GM12878 (cell line): Measurements from ENCODE around the gene APC2. TPM values are rescaled to one million over a fixed set of nuclear protein-coding genes. Genes with fewer than 3 reads are reported as not detected.
A peak's percentile ranks its signal among the peaks of the same experiment; 100 is the strongest.

ENCODE experiments used
- ATAC-seq: fragments of 200-7000 bp; cut with Tn5 transposase; 3 replicates; pipeline ENCODE4 v1.9.1; 2020; ENCODE audit warnings: mild to moderate bottlenecking, moderate library complexity
- BruUV-seq: library from RNA; stranded (reverse); fragments of 400-500 nt; replicated peaks from 2 replicates; lab custom pipeline; 2021; lab: Mats Ljungman, UMichigan
- CTCF ChIA-PET: fragments of 300-600 bp; sonication (Branson Sonifier 250); formaldehyde crosslinking; extraction: SDS; loops from one replicate; lab custom pipeline; 2021; ENCODE audit warnings: inconsistent platforms; lab: Yijun Ruan, JAX
- POLR2A ChIA-PET: fragments of 350-600 bp; formaldehyde crosslinking; extraction: SDS; loops from one replicate; lab custom pipeline; 2021; ENCODE audit warnings: inconsistent platforms; lab: Charles Lee
- RAD21 ChIA-PET: fragments of 300-600 bp; sonication (Branson Sonifier 250); formaldehyde crosslinking; loops from one replicate; lab custom pipeline; 2023; ENCODE audit warnings: antibody characterized with exemption; ENCODE audit not compliant: unreplicated experiment; lab: Charles Lee
- SMC1A ChIA-PET: fragments of 300-600 bp; sonication (Branson Sonifier 250); formaldehyde crosslinking; loops from one replicate; lab custom pipeline; 2023; ENCODE audit not compliant: unreplicated experiment, uncharacterized antibody; lab: Charles Lee
- DNase-seq: peaks from one replicate; pipeline ENCODE4 v3.0.0-alpha.2; 2011; ENCODE audit warnings: low read depth, low spot score
- FAIRE-seq: peaks from 3 replicates; lab custom pipeline; 2011; peaks lifted over from hg19 to GRCh38; lab: Jason Lieb, UNC
- H2AFZ ChIP-seq: 2 replicates; pipeline ENCODE4 v1.6.0; 2011; ENCODE audit warnings: low read depth, low read length, control low read depth; ENCODE audit not compliant: control insufficient read depth
- H3K27ac ChIP-seq: 2 replicates; pipeline ENCODE4 v1.5.1; 2011; ENCODE audit warnings: control low read depth; ENCODE audit not compliant: control insufficient read depth, insufficient read depth
- H3K27me3 ChIP-seq, 2 experiments: replicated peaks in 1 of 2; 2 replicates each; pipeline versions ENCODE4 v1.6.0 to v1.6.1; 2011; ENCODE audit warnings: low read length in 1 of 2; ENCODE audit not compliant: control insufficient read depth in 2 of 2, insufficient read depth in 2 of 2
- H3K36me3 ChIP-seq, 2 experiments: 2 replicates each; pipeline ENCODE4 v1.5.1; 2011; ENCODE audit warnings: low read length in 1 of 2; ENCODE audit not compliant: control insufficient read depth in 2 of 2, insufficient read depth in 2 of 2
- H3K4me1 ChIP-seq: 2 replicates; pipeline ENCODE4 v1.6.1; 2011; ENCODE audit warnings: mild to moderate bottlenecking, low read length, moderate library complexity, mixed read lengths; ENCODE audit not compliant: control insufficient read depth, insufficient read depth
- H3K4me2 ChIP-seq: 2 replicates; pipeline ENCODE4 v1.6.0; 2011; ENCODE audit warnings: control low read depth; ENCODE audit not compliant: control insufficient read depth, insufficient read depth
- H3K4me3 ChIP-seq: fragments of 200-600 bp; sonication (generic); 2 replicates; pipeline ENCODE4 v1.5.1; 2016
- H3K79me2 ChIP-seq: 2 replicates; pipeline ENCODE4 v1.6.0; 2011; ENCODE audit warnings: low read length; ENCODE audit not compliant: control insufficient read depth, insufficient read depth
- H3K9ac ChIP-seq: 2 replicates; pipeline ENCODE4 v1.8.0; 2011; ENCODE audit warnings: low read length, control low read depth, mixed read lengths; ENCODE audit not compliant: control insufficient read depth, insufficient read depth
- H3K9me3 ChIP-seq: replicated peaks from 3 replicates; pipeline ENCODE4 v1.5.1; 2011; ENCODE audit warnings: mild to moderate bottlenecking, low read length; ENCODE audit not compliant: control insufficient read depth, insufficient read depth
- H4K20me1 ChIP-seq: 2 replicates; pipeline ENCODE4 v1.6.0; 2011; ENCODE audit not compliant: control insufficient read depth, insufficient read depth
- POLR2A ChIP-seq: IDR thresholded peaks from 2 replicates; pipeline ENCODE4 v1.6.1; 2011; ENCODE audit warnings: low read depth, mild to moderate bottlenecking, low read length
- SPI1 ChIP-seq: IDR thresholded peaks from 2 replicates; pipeline ENCODE4 v1.6.1; 2011; ENCODE audit warnings: low read depth, mild to moderate bottlenecking, low read length, moderate library complexity, borderline replicate concordance; ENCODE audit not compliant: insufficient read depth
- WGBS: methylation state at CpG from one replicate; pipeline ENCODE4 v1.1.6; 2016; ENCODE audit warnings: low lambda C conversion rate; ENCODE audit not compliant: insufficient replicate concordance, insufficient coverage; ENCODE audit errors: missing lambda C conversion rate; 5-methylcytosine and 5-hydroxymethylcytosine counted together
- in situ Hi-C: fragments of 300-500 bp; cut with MboI; formaldehyde crosslinking; loops from 9 replicates; pipeline ENCODE4 v1.14.3; 2018; ENCODE audit warnings: mixed read lengths
- intact Hi-C: fragments of 100-400 bp; cut with micrococcal nuclease; formaldehyde crosslinking; loops from one replicate; pipeline ENCODE4 v1.14.2; 2022; ENCODE audit not compliant: unreplicated experiment
- polyA plus RNA-seq, 11 experiments: library from polyadenylated mRNA; depleted of rRNA in 4 of 11; unstranded in 6 of 11; stranded (reverse) in 5 of 11; fragments of >200 nt; fragmentation: Nextera tagmentation in 4 of 11; fragmentation: Illumina TruSeq in 1 of 11; extraction: Ambion mirVana in 4 of 11; extraction: Trizol in 1 of 11; gene quantifications; 1 replicate in 1 of 11; 2 replicates in 10 of 11; pipeline versions ENCODE4 v1.2.1 to v1.2.3, GENCODE V29; 2011 to 2016; ENCODE audit warnings: inconsistent platforms in 2 of 11, missing spikeins in 2 of 11, low read depth in 1 of 11
- total RNA-seq, 4 experiments: library from RNA; depleted of rRNA in 3 of 4; stranded (reverse); fragments of >200 nt in 3 of 4; fragmentation: Illumina TruSeq in 1 of 4; extraction: Trizol in 1 of 4; gene quantifications; 2 replicates each; pipeline versions ENCODE4 v1.2.1 to v1.2.3, GENCODE V29; 2013 to 2021
- TF ChIP-seq, protein P1 (sequence below): fragments of 450-650 bp; formaldehyde crosslinking; IDR thresholded peaks from 2 replicates; pipeline ENCODE4 v1.5.0; 2022; ENCODE audit warnings: mild to moderate bottlenecking, missing genetic modification characterization
- TF ChIP-seq, protein P2 (sequence below), 3 experiments: IDR thresholded peaks in 2 of 3; conservative IDR thresholded peaks in 1 of 3; 2 replicates each; pipeline ENCODE4 v1.5.1; 2011; ENCODE audit warnings: low read depth in 3 of 3, low read length in 3 of 3, mild to moderate bottlenecking in 3 of 3, control low read depth in 2 of 3, moderate library complexity in 2 of 3, inconsistent platforms in 1 of 3, mixed read lengths in 1 of 3; ENCODE audit not compliant: control insufficient read depth in 2 of 3, insufficient read depth in 1 of 3; ENCODE audit errors: extremely low read depth in 1 of 3

Gene APC2
- total and polyA plus RNA-seq, 10 of the 15 experiments (the other 5 are each of a cell fraction or from before 2014, with no cell fraction given), result under 0.01 to 0.73 (median 0.04) TPM; not detected in 5

DNA sequence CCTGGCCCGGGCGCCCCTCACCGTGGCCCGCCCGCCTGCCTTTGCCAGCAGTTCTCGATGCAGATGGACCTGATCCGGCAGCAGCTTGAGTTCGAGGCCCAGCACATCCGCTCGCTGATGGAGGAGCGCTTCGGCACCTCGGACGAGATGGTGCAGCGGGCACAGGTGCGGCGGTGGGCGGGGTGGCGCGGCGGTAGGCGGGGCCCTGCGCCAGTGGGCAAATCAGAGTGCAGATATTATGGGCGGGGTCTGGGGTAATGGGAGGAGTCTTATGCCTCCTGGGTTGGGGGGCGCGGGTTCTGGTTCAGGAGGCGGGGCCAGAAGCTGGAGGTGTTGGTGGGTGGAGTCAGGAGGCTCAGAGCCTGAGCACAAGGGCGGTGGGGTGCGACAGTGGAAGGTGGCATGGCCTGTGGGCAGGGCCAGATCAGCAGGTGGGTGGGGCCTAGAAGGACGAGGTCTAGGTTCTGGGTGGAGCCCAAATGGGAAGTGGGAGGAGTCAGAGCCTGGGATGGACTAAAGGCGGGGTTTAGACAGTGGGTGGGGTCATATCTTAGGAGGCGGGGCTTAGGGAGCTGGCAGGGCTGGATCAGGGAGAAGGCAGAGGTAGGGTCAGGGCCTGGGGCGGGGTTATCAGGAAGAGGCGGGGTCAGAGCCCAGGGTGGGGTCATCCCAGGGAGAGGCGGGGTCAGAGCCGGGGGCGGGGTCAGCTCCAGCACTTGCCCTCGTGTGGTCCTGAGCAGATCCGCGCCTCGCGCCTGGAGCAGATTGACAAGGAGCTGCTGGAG is 5.6 kb downstream of the APC2 start:
- ChIA-PET CTCF (interaction anchor here (1.3 kb wide), 1 partner anchor 11 kb away, joined by 3 read pairs; no protein-coding TSS in a partner anchor), SMC1A (no interaction called here), POLR2A (no interaction called here), RAD21 (no interaction called here)
- Histone ChIP-seq H3K36me3 (no peaks in the 10 kb centered on the region), H3K9me3 (no peaks in the 10 kb centered on the region; the same call in 2 of the 3 replicates), H3K4me3 (no peak overlapping the region), H3K27ac (no peak overlapping the region), H3K79me2 (no peaks in the 10 kb centered on the region), H2AFZ (no peak overlapping the region), H4K20me1 (no peaks in the 10 kb centered on the region), H3K4me1 (peaks cover 3% of the 10 kb centered on the region), H3K27me3 (peaks cover 4% of the 10 kb centered on the region in 2 experiments; a peak in 2 of 4 replicates), H3K9ac (no peak overlapping the region), H3K4me2 (0 out of 2 replicates have a peak overlapping the region, but pooled peaks have one; percentile 25)
- TF ChIP-seq, protein P1, sequence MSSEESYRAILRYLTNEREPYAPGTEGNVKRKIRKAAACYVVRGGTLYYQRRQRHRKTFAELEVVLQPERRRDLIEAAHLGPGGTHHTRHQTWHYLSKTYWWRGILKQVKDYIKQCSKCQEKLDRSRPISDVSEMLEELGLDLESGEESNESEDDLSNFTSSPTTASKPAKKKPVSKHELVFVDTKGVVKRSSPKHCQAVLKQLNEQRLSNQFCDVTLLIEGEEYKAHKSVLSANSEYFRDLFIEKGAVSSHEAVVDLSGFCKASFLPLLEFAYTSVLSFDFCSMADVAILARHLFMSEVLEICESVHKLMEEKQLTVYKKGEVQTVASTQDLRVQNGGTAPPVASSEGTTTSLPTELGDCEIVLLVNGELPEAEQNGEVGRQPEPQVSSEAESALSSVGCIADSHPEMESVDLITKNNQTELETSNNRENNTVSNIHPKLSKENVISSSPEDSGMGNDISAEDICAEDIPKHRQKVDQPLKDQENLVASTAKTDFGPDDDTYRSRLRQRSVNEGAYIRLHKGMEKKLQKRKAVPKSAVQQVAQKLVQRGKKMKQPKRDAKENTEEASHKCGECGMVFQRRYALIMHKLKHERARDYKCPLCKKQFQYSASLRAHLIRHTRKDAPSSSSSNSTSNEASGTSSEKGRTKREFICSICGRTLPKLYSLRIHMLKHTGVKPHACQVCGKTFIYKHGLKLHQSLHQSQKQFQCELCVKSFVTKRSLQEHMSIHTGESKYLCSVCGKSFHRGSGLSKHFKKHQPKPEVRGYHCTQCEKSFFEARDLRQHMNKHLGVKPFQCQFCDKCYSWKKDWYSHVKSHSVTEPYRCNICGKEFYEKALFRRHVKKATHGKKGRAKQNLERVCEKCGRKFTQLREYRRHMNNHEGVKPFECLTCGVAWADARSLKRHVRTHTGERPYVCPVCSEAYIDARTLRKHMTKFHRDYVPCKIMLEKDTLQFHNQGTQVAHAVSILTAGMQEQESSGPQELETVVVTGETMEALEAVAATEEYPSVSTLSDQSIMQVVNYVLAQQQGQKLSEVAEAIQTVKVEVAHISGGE (CRISPR knock-in tag), result no peak
- TF ChIP-seq, protein P2, sequence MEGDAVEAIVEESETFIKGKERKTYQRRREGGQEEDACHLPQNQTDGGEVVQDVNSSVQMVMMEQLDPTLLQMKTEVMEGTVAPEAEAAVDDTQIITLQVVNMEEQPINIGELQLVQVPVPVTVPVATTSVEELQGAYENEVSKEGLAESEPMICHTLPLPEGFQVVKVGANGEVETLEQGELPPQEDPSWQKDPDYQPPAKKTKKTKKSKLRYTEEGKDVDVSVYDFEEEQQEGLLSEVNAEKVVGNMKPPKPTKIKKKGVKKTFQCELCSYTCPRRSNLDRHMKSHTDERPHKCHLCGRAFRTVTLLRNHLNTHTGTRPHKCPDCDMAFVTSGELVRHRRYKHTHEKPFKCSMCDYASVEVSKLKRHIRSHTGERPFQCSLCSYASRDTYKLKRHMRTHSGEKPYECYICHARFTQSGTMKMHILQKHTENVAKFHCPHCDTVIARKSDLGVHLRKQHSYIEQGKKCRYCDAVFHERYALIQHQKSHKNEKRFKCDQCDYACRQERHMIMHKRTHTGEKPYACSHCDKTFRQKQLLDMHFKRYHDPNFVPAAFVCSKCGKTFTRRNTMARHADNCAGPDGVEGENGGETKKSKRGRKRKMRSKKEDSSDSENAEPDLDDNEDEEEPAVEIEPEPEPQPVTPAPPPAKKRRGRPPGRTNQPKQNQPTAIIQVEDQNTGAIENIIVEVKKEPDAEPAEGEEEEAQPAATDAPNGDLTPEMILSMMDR (IDR thresholded peaks at IDR 0.05 in 2 of 3, conservative IDR thresholded peaks at IDR 0.05 in 1 of 3; ENCODE audit: control insufficient read depth in 2 of 3, extremely low read depth in 1 of 3, insufficient read depth in 1 of 3, low read depth in 3 of 3, low read length in 3 of 3), result no peak
- TF ChIP-seq POLR2A (0 out of 2 replicates have a peak, but pooled peaks have one; percentile 19), SPI1 (peak; percentile 22; the same call in 1 of the 2 replicates)
- BruUV-seq, result no TSS peak
- intact Hi-C loops, result no loop called here
- in situ Hi-C loops, result no loop called here
- WGBS, result 13% methylated on average over 38 of the region's 42 CpGs
- ATAC-seq (peak; percentile 78), DNase-seq (no peak), FAIRE-seq (no peak)
